SK-N-SH treated with all-trans-retinoic acid at 6 μM for 48 hours (cell line): ENCODE data around the gene AP2B1.

Source experiments
- ATAC-seq: fragments of 200-7000 bp; cut with Tn5 transposase; 3 replicates; pipeline ENCODE4 v1.9.1; 2020; ENCODE audit warnings: mild to moderate bottlenecking, moderate library complexity
- ARNTL ChIP-seq: fragments of 450-650 bp; formaldehyde crosslinking; IDR thresholded peaks from 2 replicates; pipeline ENCODE4 v1.5.0; 2020; ENCODE audit warnings: low read depth, mild to moderate bottlenecking, moderate library complexity, borderline replicate concordance
- BACH2 ChIP-seq: fragments of 250-450 bp; sonication (Bioruptor Pico); IDR thresholded peaks from 2 replicates; pipeline ENCODE4 v1.9.0; 2021; ENCODE audit warnings: mild to moderate bottlenecking, borderline replicate concordance
- CSDC2 ChIP-seq: fragments of 250-450 bp; sonication (Bioruptor Pico); IDR thresholded peaks from 2 replicates; pipeline ENCODE4 v1.5.0; 2020; ENCODE audit warnings: mild to moderate bottlenecking, moderate library complexity
- ESRRG ChIP-seq: fragments of 250-450 bp; sonication (Bioruptor Pico); IDR thresholded peaks from 2 replicates; pipeline ENCODE4 v1.6.1; 2021; ENCODE audit warnings: mild to moderate bottlenecking
- GLIS3 ChIP-seq: fragments of 250-450 bp; sonication (Bioruptor Pico); IDR thresholded peaks from 2 replicates; pipeline ENCODE4 v1.5.0; 2020; ENCODE audit warnings: mild to moderate bottlenecking, moderate library complexity
- ISL1 ChIP-seq: fragments of 250-450 bp; sonication (Bioruptor Pico); IDR thresholded peaks from 2 replicates; pipeline ENCODE4 v2.1.2; 2022; ENCODE audit warnings: mild to moderate bottlenecking, moderate library complexity
- PPARA ChIP-seq: fragments of 250-450 bp; sonication (Bioruptor Pico); IDR thresholded peaks from 2 replicates; pipeline ENCODE4 v1.5.0; 2020; ENCODE audit warnings: mild to moderate bottlenecking, borderline replicate concordance
- RARB ChIP-seq: fragments of 250-450 bp; sonication (Bioruptor Pico); IDR thresholded peaks from 2 replicates; pipeline ENCODE4 v1.8.0; 2021; ENCODE audit warnings: mild to moderate bottlenecking, moderate library complexity
- SNAI2 ChIP-seq: fragments of 250-450 bp; sonication (Bioruptor Pico); IDR thresholded peaks from 2 replicates; pipeline ENCODE4 v1.5.0; 2020; ENCODE audit warnings: mild to moderate bottlenecking, moderate library complexity
- TCF4 ChIP-seq: fragments of 250-450 bp; sonication (Bioruptor Pico); IDR thresholded peaks from 2 replicates; pipeline ENCODE4 v1.8.0; 2021; ENCODE audit warnings: mild to moderate bottlenecking, moderate library complexity, borderline replicate concordance
- TOX ChIP-seq: fragments of 250-450 bp; sonication (Bioruptor Pico); IDR thresholded peaks from 2 replicates; pipeline ENCODE4 v1.8.0; 2021; ENCODE audit warnings: mild to moderate bottlenecking, moderate library complexity, borderline replicate concordance
- ZC3H10 ChIP-seq: fragments of 250-450 bp; sonication (Bioruptor Pico); IDR thresholded peaks from 2 replicates; pipeline ENCODE4 v1.5.1; 2021; ENCODE audit warnings: mild to moderate bottlenecking, moderate library complexity
- ZFP3 ChIP-seq: fragments of 250-450 bp; sonication (Bioruptor Pico); IDR thresholded peaks from 2 replicates; pipeline ENCODE4 v1.5.0; 2020; ENCODE audit warnings: mild to moderate bottlenecking, moderate library complexity
- ZFP30 ChIP-seq: fragments of 450-650 bp; formaldehyde crosslinking; IDR thresholded peaks from 2 replicates; pipeline ENCODE4 v1.5.0; 2022; ENCODE audit warnings: mild to moderate bottlenecking, moderate library complexity
- ZNF565 ChIP-seq: fragments of 450-650 bp; formaldehyde crosslinking; conservative IDR thresholded peaks from 2 replicates; pipeline ENCODE4 v1.5.0; 2020; ENCODE audit warnings: low read depth, mild to moderate bottlenecking, moderate library complexity
- ZNF70 ChIP-seq: fragments of 450-650 bp; formaldehyde crosslinking; IDR thresholded peaks from 2 replicates; pipeline ENCODE4 v1.5.0; 2020; ENCODE audit warnings: mild to moderate bottlenecking, moderate library complexity
- ZNF8 ChIP-seq: fragments of 450-650 bp; formaldehyde crosslinking; IDR thresholded peaks from 2 replicates; pipeline ENCODE4 v1.5.0; 2020; ENCODE audit warnings: mild to moderate bottlenecking, moderate library complexity
- TF ChIP-seq, protein P1 (sequence below): fragments of 250-450 bp; sonication (Bioruptor Pico); IDR thresholded peaks from 2 replicates; pipeline ENCODE4 v1.8.0; 2020; ENCODE audit warnings: mild to moderate bottlenecking, moderate library complexity, borderline replicate concordance
- TF ChIP-seq, protein P2 (sequence below): fragments of 250-450 bp; sonication (Bioruptor Pico); IDR thresholded peaks from 2 replicates; pipeline ENCODE4 v1.5.1; 2021; ENCODE audit warnings: mild to moderate bottlenecking, moderate library complexity
- TF ChIP-seq, protein P3 (sequence below): fragments of 250-450 bp; sonication (Bioruptor Pico); IDR thresholded peaks from 2 replicates; pipeline ENCODE4 v1.5.0; 2020; ENCODE audit warnings: mild to moderate bottlenecking, moderate library complexity
- TF ChIP-seq, protein P4 (sequence below): fragments of 250-450 bp; sonication (Bioruptor Pico); IDR thresholded peaks from 2 replicates; pipeline ENCODE4 v1.8.0; 2021; ENCODE audit warnings: low read depth, mild to moderate bottlenecking, moderate library complexity, borderline replicate concordance

Gene AP2B1

DNA sequence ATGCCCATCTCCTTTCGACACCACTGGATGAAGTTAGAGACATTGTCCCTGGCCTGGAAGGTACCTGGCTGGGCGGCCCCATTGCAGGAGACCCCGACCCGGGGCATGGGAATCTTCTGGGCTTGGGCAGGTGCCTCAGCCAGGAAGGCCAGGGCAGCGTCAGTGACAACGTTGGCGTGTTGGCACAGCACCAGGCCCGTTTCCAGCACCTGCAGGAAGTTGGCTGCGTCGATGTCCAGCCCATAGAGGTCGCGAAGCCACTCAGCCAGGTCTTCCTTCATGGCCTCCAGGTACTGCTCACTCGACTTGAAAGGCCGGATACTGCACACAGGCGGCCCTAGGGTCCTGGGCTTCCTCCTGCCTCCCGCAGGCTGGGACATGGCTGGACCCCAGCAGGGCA is 165.3 kb downstream of the AP2B1 start:
- TF ChIP-seq ZFP3 (CRISPR knock-in tag) (no peak), SNAI2 (no peak), PPARA (CRISPR knock-in tag) (no peak), TOX (CRISPR knock-in tag) (no peak), ZC3H10 (CRISPR knock-in tag) (no peak), ZNF70 (CRISPR knock-in tag) (no peak), ZNF8 (no peak), CSDC2 (no peak), BACH2 (CRISPR knock-in tag) (no peak), ZNF565 (CRISPR knock-in tag) (no peak), ISL1 (CRISPR knock-in tag) (no peak), ARNTL (no peak)
- TF ChIP-seq, protein P1, sequence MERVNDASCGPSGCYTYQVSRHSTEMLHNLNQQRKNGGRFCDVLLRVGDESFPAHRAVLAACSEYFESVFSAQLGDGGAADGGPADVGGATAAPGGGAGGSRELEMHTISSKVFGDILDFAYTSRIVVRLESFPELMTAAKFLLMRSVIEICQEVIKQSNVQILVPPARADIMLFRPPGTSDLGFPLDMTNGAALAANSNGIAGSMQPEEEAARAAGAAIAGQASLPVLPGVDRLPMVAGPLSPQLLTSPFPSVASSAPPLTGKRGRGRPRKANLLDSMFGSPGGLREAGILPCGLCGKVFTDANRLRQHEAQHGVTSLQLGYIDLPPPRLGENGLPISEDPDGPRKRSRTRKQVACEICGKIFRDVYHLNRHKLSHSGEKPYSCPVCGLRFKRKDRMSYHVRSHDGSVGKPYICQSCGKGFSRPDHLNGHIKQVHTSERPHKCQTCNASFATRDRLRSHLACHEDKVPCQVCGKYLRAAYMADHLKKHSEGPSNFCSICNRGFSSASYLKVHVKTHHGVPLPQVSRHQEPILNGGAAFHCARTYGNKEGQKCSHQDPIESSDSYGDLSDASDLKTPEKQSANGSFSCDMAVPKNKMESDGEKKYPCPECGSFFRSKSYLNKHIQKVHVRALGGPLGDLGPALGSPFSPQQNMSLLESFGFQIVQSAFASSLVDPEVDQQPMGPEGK (CRISPR knock-in tag) = no peak
- TF ChIP-seq, protein P2, sequence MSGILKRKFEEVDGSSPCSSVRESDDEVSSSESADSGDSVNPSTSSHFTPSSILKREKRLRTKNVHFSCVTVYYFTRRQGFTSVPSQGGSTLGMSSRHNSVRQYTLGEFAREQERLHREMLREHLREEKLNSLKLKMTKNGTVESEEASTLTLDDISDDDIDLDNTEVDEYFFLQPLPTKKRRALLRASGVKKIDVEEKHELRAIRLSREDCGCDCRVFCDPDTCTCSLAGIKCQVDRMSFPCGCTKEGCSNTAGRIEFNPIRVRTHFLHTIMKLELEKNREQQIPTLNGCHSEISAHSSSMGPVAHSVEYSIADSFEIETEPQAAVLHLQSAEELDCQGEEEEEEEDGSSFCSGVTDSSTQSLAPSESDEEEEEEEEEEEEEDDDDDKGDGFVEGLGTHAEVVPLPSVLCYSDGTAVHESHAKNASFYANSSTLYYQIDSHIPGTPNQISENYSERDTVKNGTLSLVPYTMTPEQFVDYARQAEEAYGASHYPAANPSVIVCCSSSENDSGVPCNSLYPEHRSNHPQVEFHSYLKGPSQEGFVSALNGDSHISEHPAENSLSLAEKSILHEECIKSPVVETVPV (CRISPR knock-in tag) = no peak
- TF ChIP-seq, protein P3, sequence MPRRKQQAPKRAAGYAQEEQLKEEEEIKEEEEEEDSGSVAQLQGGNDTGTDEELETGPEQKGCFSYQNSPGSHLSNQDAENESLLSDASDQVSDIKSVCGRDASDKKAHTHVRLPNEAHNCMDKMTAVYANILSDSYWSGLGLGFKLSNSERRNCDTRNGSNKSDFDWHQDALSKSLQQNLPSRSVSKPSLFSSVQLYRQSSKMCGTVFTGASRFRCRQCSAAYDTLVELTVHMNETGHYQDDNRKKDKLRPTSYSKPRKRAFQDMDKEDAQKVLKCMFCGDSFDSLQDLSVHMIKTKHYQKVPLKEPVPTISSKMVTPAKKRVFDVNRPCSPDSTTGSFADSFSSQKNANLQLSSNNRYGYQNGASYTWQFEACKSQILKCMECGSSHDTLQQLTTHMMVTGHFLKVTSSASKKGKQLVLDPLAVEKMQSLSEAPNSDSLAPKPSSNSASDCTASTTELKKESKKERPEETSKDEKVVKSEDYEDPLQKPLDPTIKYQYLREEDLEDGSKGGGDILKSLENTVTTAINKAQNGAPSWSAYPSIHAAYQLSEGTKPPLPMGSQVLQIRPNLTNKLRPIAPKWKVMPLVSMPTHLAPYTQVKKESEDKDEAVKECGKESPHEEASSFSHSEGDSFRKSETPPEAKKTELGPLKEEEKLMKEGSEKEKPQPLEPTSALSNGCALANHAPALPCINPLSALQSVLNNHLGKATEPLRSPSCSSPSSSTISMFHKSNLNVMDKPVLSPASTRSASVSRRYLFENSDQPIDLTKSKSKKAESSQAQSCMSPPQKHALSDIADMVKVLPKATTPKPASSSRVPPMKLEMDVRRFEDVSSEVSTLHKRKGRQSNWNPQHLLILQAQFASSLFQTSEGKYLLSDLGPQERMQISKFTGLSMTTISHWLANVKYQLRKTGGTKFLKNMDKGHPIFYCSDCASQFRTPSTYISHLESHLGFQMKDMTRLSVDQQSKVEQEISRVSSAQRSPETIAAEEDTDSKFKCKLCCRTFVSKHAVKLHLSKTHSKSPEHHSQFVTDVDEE (CRISPR knock-in tag) = no peak
- TF ChIP-seq, protein P4, sequence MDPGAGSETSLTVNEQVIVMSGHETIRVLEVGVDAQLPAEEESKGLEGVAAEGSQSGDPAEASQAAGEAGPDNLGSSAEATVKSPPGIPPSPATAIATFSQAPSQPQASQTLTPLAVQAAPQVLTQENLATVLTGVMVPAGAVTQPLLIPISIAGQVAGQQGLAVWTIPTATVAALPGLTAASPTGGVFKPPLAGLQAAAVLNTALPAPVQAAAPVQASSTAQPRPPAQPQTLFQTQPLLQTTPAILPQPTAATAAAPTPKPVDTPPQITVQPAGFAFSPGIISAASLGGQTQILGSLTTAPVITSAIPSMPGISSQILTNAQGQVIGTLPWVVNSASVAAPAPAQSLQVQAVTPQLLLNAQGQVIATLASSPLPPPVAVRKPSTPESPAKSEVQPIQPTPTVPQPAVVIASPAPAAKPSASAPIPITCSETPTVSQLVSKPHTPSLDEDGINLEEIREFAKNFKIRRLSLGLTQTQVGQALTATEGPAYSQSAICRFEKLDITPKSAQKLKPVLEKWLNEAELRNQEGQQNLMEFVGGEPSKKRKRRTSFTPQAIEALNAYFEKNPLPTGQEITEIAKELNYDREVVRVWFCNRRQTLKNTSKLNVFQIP = no peak
- no peak for ATAC-seq

DNA sequence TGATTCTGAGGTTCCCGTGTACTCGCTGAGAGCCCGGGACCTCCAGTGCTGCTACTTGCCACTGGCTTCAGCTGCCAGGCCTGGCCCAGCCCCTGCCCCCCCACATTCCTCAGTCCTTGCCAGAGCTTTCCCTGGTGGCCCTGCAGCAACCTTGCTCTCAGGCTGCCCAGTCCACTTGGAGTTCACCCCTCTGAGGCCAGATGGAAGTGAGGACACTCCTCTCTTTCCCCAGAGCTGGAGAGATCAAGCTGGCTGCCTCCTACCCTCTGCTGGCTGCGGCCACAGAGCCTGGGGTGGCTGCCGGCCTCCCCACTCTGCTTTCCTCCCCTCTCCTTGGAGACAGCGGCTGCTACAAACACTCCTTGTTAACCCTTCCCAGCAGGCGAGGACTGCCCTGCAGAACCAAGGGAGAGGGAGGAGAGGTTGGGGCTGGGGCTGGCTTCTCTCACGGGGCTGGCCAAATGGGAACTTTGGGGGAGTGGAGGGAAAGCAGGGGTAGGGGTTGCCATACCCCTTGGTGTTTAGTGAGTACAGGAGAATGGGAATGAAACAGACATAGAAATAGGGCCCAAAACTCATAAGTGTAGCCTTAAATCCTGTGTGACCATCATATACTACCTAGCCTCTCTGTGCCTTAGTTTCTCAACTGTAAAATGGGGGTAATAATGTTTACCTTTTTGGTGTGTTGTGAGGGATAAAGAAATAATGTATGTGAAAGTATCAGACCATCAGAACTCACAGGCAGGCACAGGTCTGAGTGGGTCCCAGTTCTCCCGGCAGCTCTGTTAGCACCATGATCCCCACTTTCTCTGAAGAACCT is 166.0 kb downstream of the AP2B1 start, which contains the start of gene GAS2L2:
GAS2L2 (minus strand) TSS at position 295 of the 820 bp plus-strand sequence. CDS start 389 bp downstream, outside the sequence.
- no peak; the same call in 2 of the 3 replicates for ATAC-seq
- no peak for TF ChIP-seq PPARA (CRISPR knock-in tag)
- no peak for TF ChIP-seq ZNF565 (CRISPR knock-in tag)
- TF ChIP-seq ARNTL = no peak
- TF ChIP-seq, protein P3 (CRISPR knock-in tag) = no peak
- TF ChIP-seq ESRRG (CRISPR knock-in tag) = no peak
- TF ChIP-seq GLIS3 (CRISPR knock-in tag) = no peak
- TF ChIP-seq ZNF8 = no peak
- TF ChIP-seq, protein P1 (CRISPR knock-in tag) = no peak
- no peak for TF ChIP-seq ZFP30 (CRISPR knock-in tag)
- no peak for TF ChIP-seq CSDC2
- TF ChIP-seq RARB (CRISPR knock-in tag) = no peak
- TF ChIP-seq TCF4 (CRISPR knock-in tag) = no peak
- TF ChIP-seq SNAI2 = no peak
